Natural killer cell treated with Interleukin-12 subunit alpha and Interleukin-12 subunit beta and Interleukin-15 and Interleukin-18, amount 100 ng/mL, for 72 hours (primary cell): ENCODE data around the gene CACNA2D2. TPM values are rescaled to one million over a fixed set of nuclear protein-coding genes. Genes with fewer than 3 reads are reported as not detected.

Experiments
- ATAC-seq, 2 donors: fragments of 150-1000 bp; cut with Tn5 transposase in 1 of 2; sonication (Bioruptor Pico), chemical (Tn5 transposase) in 1 of 2; 2 replicates each; pipeline ENCODE4 v1.10.0; 2021
- DNase-seq: peaks from one replicate; pipeline ENCODE4 v3.0.0; 2022; ENCODE audit warnings: low spot score
- H3K27ac Mint-ChIP-seq, 2 donors: 1 replicate in 1 of 2; 2 replicates in 1 of 2; pipeline ENCODE4 v1.8.0; 2022; ENCODE audit warnings: mixed read lengths in 2 of 2, mild to moderate bottlenecking in 1 of 2, moderate library complexity in 1 of 2
- H3K27me3 Mint-ChIP-seq, 2 donors: 1 replicate in 1 of 2; 2 replicates in 1 of 2; pipeline ENCODE4 v1.8.0; 2022; ENCODE audit warnings: mixed read lengths in 2 of 2
- H3K36me3 Mint-ChIP-seq: one replicate; pipeline ENCODE4 v1.8.0; 2022; ENCODE audit warnings: mixed read lengths
- H3K4me1 Mint-ChIP-seq, 2 donors: 1 replicate in 1 of 2; 2 replicates in 1 of 2; pipeline ENCODE4 v1.8.0; 2022; ENCODE audit warnings: low read depth in 2 of 2, mixed read lengths in 2 of 2, mild to moderate bottlenecking in 1 of 2
- H3K4me3 Mint-ChIP-seq: one replicate; pipeline ENCODE4 v1.8.0; 2022; ENCODE audit warnings: mixed read lengths
- H3K9me3 Mint-ChIP-seq: 2 replicates; pipeline ENCODE4 v1.8.0; 2022; ENCODE audit warnings: mixed read lengths
- total RNA-seq, 2 donors: library from RNA; stranded (reverse); gene quantifications; one replicate each; pipeline ENCODE4 v1.2.3, GENCODE V29; 2022

CACNA2D2 gene
- total RNA-seq, 2 donors from 2014 or later, result 1.6 to 1.7 TPM

DNA sequence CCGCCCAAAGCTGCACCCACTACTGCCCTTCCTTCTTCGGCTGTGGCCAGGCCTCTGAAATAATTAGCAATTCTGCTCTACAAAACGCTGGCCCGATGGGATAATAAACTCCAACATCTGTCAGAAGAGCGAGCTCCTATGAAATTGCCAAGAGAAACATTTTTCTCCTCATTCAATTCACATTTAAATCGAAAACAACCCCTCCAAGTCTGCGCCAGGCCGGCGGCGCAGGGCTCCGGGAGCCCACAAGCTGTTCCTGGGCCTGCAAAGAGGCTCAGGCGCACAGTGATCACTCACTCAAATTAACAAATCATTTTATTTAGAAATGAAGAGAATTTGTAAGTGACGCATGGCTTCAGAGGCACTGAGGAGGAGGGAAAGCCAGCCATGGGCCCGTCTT lies 88.8 kb downstream of the CACNA2D2 start:
- H3K27ac Mint-ChIP-seq, result no peak overlapping the region
- H3K9me3 Mint-ChIP-seq, result no peaks in the 10 kb centered on the region
- no peak overlapping the region for H3K4me3 Mint-ChIP-seq
- ATAC-seq (no peak), DNase-seq (no peak)
- peaks cover 23 to 38% of the 10 kb centered on the region in 2 donors for H3K4me1 Mint-ChIP-seq
- no peaks in the 10 kb centered on the region for H3K36me3 Mint-ChIP-seq
- no peaks in the 10 kb centered on the region for H3K27me3 Mint-ChIP-seq

DNA sequence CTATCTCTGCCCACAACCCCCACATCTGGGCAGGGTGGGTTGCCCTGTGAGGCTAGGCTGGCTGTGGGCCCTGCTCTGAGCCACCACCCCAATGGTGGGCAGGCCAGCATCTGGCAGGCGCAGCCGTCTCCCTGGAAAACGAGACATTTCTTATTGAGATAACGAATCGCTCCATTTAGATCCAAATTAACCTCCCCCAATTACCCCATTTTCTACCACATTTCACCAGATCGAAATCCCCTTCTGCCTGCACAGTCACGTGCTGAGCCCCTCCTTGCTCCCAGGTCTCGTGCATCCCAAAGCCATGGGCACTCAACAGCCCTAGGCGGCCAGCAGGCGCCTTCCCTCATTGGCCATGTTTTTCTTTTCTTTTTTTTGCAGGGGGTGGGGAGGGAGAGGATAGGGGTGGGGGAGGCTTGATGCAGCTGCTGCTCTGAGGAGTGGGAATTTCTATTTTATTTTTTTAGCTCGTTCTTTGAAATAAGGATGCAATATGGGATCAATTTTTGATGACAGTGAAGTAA lies 91.1 kb downstream of the CACNA2D2 start:
- Mint-ChIP-seq H3K4me1 (peaks cover 18 to 23% of the 10 kb centered on the region in 2 donors), H3K27ac (no peak overlapping the region), H3K9me3 (no peaks in the 10 kb centered on the region), H3K36me3 (no peaks in the 10 kb centered on the region), H3K4me3 (no peak overlapping the region), H3K27me3 (no peaks in the 10 kb centered on the region)
- DNase-seq (no peak), ATAC-seq (no peak)

DNA sequence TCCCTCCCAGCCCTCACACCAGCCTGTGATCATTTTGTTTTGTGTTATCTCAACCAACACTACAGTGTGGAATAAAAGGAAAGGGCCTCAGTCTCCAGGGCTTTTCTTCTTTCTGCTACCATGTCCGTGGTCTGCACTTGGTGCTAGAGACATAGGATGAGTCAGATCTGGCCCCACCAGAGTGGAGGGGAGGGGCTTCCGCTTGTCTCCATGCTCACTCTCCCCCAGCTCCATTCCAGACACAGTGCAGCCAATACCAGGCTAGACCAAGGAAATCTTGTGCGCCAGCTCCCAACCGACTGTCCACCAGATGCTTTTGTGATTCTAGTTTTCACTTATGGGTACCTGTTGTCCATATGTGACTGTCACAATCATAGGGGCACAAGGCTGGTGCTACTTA lies 92.2 kb downstream of the CACNA2D2 start:
- Mint-ChIP-seq H3K36me3 (no peaks in the 10 kb centered on the region), H3K4me1 (peaks cover 16 to 20% of the 10 kb centered on the region in 2 donors), H3K27ac (no peak overlapping the region), H3K27me3 (no peaks in the 10 kb centered on the region), H3K4me3 (no peak overlapping the region), H3K9me3 (peaks cover 4% of the 10 kb centered on the region)
- no peak for DNase-seq
- no peak for ATAC-seq

DNA sequence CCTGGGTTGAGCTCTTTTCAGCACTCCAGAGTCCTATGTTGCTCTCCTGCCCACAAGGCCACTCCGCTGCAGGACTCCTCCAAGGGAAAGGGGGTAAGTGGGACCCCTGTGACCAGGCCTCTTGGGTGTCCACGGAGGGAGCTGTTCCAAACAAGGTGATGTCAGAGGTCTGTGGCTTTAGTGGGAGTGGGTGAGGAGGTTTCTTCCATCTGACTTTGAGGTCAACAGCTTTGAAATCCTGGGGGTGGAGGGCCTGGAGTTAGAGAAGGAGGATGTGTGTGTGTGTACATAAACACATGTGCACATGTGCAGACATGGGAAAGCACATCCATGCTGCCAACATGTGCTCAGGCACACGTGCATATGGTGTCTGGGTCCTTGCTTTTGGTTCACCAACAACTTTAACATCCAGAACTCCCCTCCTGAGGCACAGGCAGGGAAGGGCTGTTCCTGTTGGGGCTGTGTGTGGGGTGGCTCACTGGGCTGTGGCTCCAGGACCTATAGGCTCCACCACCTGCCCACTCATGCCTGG lies 92.8 kb downstream of the CACNA2D2 start:
- Mint-ChIP-seq H3K27ac (no peak overlapping the region), H3K36me3 (no peaks in the 10 kb centered on the region), H3K4me1 (peaks cover 11 to 15% of the 10 kb centered on the region in 2 donors), H3K27me3 (no peaks in the 10 kb centered on the region), H3K9me3 (peaks cover 4% of the 10 kb centered on the region), H3K4me3 (no peak overlapping the region)
- no peak for ATAC-seq
- DNase-seq, result no peak

DNA sequence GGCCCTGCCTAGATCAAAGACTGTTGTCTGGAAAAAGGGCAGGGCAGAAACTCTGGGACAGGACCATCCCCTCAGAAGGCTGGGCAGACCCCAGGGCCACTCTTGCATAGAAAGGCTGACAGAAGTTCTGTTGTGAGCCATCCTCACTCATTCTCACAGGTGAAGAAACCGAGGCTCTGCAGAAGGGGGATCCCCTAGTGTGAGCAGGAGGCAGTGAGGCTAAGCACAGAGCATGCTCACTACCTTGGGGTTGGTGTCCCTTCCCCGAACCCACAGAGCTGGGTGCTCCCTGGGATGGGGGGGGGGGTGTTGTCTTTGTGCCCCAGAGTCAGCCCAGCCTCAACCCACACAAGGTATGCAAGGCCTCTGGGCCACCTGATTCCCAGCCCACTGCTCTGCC lies 93.2 kb downstream of the CACNA2D2 start:
- Mint-ChIP-seq H3K9me3 (peaks cover 4% of the 10 kb centered on the region), H3K27me3 (no peaks in the 10 kb centered on the region), H3K4me1 (peaks cover 7 to 10% of the 10 kb centered on the region in 2 donors), H3K4me3 (no peak overlapping the region), H3K27ac (no peak overlapping the region), H3K36me3 (no peaks in the 10 kb centered on the region)
- ATAC-seq, result no peak
- no peak for DNase-seq

DNA sequence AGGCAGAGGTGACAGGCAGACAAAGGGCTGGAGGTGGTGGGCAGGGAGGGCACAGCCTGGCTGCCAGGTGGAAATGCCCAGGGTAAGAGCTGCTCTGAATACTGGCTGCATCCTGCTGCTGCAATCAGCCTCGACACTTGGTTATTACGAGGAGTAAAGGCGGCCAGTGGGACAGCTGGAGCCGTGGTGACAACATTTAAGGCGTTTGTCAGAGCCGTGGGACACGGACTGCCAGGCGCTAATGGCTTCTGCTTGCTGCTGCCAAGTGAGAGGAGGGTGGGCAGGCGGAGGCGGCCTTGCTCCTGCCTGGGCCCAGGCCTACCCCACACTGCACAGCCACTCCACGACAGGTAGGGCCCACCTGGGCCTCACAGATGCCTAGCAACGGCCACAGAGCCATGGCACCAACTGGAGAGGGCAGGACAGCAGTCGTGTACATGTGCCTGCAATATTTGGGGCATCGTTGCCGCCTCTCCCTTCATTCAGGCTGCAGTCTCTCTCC lies 94.9 kb downstream of the CACNA2D2 start:
- H3K27me3 Mint-ChIP-seq, result no peaks in the 10 kb centered on the region
- no peaks in the 10 kb centered on the region for H3K36me3 Mint-ChIP-seq

DNA sequence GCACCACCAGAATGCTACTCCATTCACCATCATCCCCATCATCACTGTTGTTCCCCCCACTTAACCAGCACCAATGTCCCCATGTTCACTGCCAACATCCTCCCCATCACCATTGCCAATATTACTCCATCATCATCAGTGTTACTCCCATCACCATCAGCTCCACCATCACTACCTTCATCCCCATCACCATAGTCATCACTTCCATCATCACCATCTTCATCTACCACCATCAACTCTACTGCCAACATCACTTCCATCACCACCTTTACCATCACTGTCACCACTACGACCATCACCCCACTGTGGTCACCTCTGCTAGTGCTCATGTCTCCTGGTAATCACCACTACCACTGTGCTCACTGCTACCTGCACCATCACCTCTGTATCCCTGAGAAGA lies 96.9 kb downstream of the CACNA2D2 start:
- DNase-seq (no peak), ATAC-seq (no peak)
- no peaks in the 10 kb centered on the region for H3K36me3 Mint-ChIP-seq
- peaks cover 12 to 18% of the 10 kb centered on the region in 2 donors for H3K4me1 Mint-ChIP-seq
- peaks cover 4% of the 10 kb centered on the region for H3K9me3 Mint-ChIP-seq
- no peak overlapping the region for H3K27ac Mint-ChIP-seq
- H3K4me3 Mint-ChIP-seq, result no peak overlapping the region
- no peaks in the 10 kb centered on the region for H3K27me3 Mint-ChIP-seq

More for the DNA sequence above, 94.9 kb downstream of the CACNA2D2 start:
- peaks cover 4% of the 10 kb centered on the region for H3K9me3 Mint-ChIP-seq
- no peak overlapping the region for H3K4me3 Mint-ChIP-seq
- DNase-seq, result no peak
- peaks cover 7 to 11% of the 10 kb centered on the region in 2 donors for H3K4me1 Mint-ChIP-seq
- ATAC-seq, result no peak
- no peak overlapping the region for H3K27ac Mint-ChIP-seq

DNA sequence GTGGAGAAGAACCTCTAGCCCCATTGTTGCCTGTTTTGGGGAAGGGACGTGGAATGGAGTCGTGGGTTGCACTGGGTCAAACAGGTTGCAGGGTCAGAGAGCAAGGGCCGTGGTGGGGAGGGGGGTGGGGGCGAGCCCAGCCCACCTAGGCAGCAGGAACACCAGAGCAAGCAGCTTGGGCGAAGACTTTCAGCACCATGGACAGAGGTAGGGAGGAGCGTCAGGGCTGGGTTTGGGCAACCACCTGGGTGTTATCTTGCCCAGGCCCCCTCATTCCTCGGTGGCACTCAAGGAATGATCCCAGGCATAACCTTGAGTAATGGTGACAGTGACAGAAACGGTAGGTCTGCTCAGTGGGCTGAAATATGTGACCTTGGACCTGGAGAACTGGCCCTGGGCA lies 98.2 kb downstream of the CACNA2D2 start:
- Mint-ChIP-seq H3K27ac (no peak overlapping the region), H3K4me3 (no peak overlapping the region), H3K9me3 (peaks cover 4% of the 10 kb centered on the region), H3K27me3 (no peaks in the 10 kb centered on the region), H3K36me3 (no peaks in the 10 kb centered on the region), H3K4me1 (peaks cover 12 to 14% of the 10 kb centered on the region in 2 donors)
- no peak for DNase-seq
- ATAC-seq, result no peak

DNA sequence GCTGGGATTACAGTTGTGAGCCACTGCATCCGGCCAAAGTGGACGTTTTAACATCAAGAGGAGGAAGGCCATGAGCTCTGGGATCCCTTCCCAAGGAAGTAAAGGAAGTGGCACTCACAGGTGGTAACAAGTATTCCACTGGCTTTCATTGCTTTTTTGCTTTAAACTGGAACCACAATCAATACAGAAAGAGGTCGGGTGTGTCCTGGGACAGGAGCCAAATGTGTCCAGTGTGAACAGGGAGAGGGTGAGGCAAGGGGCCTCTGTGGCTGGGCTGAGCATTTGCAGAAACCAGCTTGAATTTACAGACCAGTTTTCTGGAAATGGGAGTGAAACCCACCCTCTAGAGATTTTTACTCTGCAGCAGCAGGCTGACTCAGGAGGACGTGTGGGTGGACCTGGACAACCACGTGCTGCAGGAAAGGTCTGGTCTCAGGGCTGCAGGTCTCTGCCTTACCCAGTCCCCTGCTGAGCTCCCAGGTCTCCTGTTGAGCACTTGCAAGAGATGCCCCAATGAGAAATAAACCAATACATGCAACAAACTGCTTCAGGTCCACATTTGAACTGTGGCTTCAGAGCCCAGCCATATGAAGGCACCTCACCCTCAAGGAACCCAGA lies 101.3 kb downstream of the CACNA2D2 start:
- no peak overlapping the region for H3K27ac Mint-ChIP-seq
- DNase-seq, result no peak
- no peaks in the 10 kb centered on the region for H3K36me3 Mint-ChIP-seq
- no peaks in the 10 kb centered on the region for H3K27me3 Mint-ChIP-seq
- no peak overlapping the region for H3K4me3 Mint-ChIP-seq
- peaks cover 4% of the 10 kb centered on the region for H3K9me3 Mint-ChIP-seq
- ATAC-seq, result no peak
- H3K4me1 Mint-ChIP-seq, result peaks cover 19 to 21% of the 10 kb centered on the region in 2 donors

DNA sequence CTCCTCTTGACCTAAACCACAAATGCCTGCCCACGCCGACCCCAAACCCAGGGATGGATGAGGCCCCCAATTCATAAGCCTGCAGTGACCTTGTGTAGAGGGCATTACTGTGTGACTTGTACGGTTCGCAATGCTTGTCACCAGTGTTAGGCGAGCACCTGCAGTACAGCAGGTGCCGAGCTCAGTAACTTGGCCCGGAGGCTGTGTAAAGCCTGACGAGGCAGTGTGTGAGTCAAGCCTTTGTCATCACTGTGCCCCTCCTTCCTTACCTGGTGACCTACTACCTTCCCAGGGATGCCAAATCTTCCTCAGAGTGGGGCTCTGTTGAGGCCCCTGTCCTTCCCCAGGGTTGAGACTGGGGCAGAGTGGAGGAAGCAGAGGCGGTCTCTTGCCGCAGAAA lies 106.9 kb downstream of the CACNA2D2 start:
- Mint-ChIP-seq H3K27ac (no peak overlapping the region), H3K4me1 (peaks cover 12 to 19% of the 10 kb centered on the region in 2 donors), H3K9me3 (no peaks in the 10 kb centered on the region), H3K36me3 (no peaks in the 10 kb centered on the region), H3K27me3 (no peaks in the 10 kb centered on the region), H3K4me3 (no peak overlapping the region)
- no peak for DNase-seq
- ATAC-seq, result no peak

DNA sequence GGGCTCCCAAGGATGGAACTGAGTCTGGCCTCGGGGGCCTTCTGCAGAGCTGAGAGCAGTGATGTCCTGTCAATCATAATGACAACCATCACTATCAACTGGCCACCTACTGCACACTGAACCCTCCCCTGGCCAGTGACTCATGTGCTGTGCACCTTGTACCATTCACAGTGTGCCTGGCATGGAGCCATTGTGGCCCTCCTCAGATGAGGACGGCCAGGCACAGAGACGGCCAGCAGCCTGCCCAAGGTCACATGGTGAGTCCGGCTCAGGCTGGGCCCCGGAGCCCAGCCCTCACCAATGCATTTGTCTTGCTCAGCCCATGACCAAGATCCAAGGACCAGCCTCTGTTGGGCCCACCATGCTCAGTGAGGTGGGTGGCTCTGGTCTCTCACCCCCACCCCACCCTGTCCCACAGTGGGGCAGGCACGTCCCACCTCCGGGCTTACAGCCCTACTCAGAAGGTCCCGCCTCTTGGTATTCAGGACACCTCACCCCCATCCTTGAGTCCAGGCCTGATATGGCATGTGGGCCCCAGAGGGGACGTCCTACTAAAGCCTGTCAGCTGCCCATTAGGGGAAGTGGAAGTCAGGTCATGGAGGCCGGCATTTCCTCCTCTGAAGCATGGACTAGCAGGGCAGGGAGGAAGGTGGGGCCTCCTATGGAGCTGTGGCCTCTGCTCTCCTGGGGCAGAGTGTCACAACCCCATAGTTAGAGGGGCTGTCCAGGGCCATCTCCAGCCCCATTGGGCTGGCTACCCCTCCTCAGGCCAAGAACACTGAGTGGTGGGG lies 108.2 kb downstream of the CACNA2D2 start:
- no peak overlapping the region for H3K4me3 Mint-ChIP-seq
- H3K4me1 Mint-ChIP-seq, result peaks cover 13 to 22% of the 10 kb centered on the region in 2 donors
- DNase-seq, result no peak
- peak in 1 of 2 donors; percentile 8 for ATAC-seq
- H3K9me3 Mint-ChIP-seq, result no peaks in the 10 kb centered on the region
- H3K36me3 Mint-ChIP-seq, result no peaks in the 10 kb centered on the region
- no peak overlapping the region for H3K27ac Mint-ChIP-seq
- H3K27me3 Mint-ChIP-seq, result no peaks in the 10 kb centered on the region

DNA sequence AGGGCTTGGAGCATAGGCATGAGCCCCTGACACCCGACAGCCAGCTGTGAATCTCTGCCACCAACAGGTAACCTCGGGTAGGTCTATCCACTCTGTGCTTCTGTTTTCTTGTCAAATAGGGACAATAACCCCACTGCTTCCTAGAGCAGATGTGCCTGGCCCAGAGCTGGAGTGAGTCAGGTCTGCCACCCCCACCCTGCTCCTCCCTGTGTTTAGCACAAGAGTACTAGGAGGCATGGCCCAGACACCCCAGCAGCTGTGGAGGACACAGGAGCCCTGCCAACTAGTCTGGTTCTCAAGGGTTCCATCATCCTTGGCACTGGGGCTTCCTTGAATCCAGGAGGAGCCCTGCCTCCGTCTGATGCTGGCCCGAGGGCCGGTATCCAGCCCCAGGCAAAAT lies 110.4 kb downstream of the CACNA2D2 start:
- Mint-ChIP-seq H3K4me3 (no peak overlapping the region), H3K27ac (no peak overlapping the region), H3K36me3 (no peaks in the 10 kb centered on the region), H3K9me3 (no peaks in the 10 kb centered on the region), H3K4me1 (peaks cover 6 to 15% of the 10 kb centered on the region in 2 donors), H3K27me3 (no peaks in the 10 kb centered on the region)
- ATAC-seq (no peak), DNase-seq (no peak)

DNA sequence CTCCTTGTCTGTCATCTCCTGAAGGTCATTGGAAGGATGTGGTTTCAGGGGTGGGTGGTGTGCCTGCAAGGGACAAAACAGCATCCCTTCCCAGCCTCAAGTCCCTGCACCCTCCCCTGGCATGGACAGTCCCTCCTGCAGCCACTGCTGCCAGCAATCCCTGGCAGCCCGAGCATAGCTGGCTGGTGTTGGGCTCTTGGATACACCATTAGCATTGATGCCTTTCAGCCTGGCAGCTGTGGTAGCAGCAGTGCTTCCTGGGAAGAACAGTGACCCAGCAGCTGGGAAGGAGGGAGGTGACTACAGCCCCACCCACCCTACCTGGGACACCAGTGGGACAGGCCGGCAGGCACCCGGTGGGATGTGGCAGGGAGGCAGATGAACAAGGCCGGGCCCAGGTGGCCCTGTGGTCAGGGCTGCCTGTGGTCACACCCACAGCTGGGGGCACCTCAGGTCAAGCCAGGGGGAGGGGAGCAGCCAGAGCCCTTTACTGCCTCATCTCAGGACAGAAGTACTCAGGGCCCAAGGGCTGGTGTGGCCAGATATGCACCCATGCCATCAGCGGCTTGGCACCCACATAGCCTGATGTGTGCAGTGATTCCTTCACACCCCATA lies 111.2 kb downstream of the CACNA2D2 start:
- no peaks in the 10 kb centered on the region for H3K36me3 Mint-ChIP-seq
- no peaks in the 10 kb centered on the region for H3K9me3 Mint-ChIP-seq
- ATAC-seq (peak in 1 of 2 donors; percentile 8), DNase-seq (no peak)
- peaks cover 6 to 15% of the 10 kb centered on the region in 2 donors for H3K4me1 Mint-ChIP-seq
- H3K4me3 Mint-ChIP-seq, result no peak overlapping the region
- no peaks in the 10 kb centered on the region for H3K27me3 Mint-ChIP-seq
- H3K27ac Mint-ChIP-seq, result no peak overlapping the region
